Lung (tissue), 12 donors: Measurements from ENCODE around the gene SNRPB2. TPM values are rescaled to one million over a fixed set of nuclear protein-coding genes. Genes with fewer than 3 reads are reported as not detected.
A peak's percentile ranks its signal among the peaks of the same experiment; 100 is the strongest.

Experiments
- ATAC-seq: fragments of 200-7000 bp; cut with Tn5 transposase; one replicate; pipeline ENCODE4 v1.9.1; 2020; ENCODE audit warnings: moderate number of reproducible peaks; ENCODE audit not compliant: insufficient read depth, low FRiP score
- DNase-seq, 3 donors: peaks; one replicate each; pipeline ENCODE4 v3.0.0-alpha.2; 2013 to 2017
- H3K27ac ChIP-seq, 2 donors: one replicate each; pipeline ENCODE4 v1.5.1; 2013; ENCODE audit warnings: mild to moderate bottlenecking in 2 of 2, moderate library complexity in 2 of 2, control low read depth in 1 of 2, inconsistent platforms in 1 of 2, low read depth in 1 of 2, low read length in 1 of 2
- H3K27me3 ChIP-seq, 3 donors: one replicate each; pipeline ENCODE4 v1.5.1; 2013; ENCODE audit warnings: low read length in 2 of 3; ENCODE audit not compliant: control insufficient read depth in 3 of 3, insufficient read depth in 3 of 3
- H3K36me3 ChIP-seq, 4 donors: one replicate each; pipeline ENCODE4 v1.5.1; 2013; ENCODE audit warnings: low read length in 4 of 4, mild to moderate bottlenecking in 1 of 4, moderate library complexity in 1 of 4; ENCODE audit not compliant: control insufficient read depth in 4 of 4, insufficient read depth in 4 of 4
- H3K4me1 ChIP-seq, 5 donors: one replicate each; pipeline ENCODE4 v1.5.1; 2013; ENCODE audit warnings: low read length in 5 of 5, mild to moderate bottlenecking in 2 of 5, moderate library complexity in 1 of 5; ENCODE audit not compliant: control insufficient read depth in 5 of 5, insufficient read depth in 5 of 5
- H3K4me3 ChIP-seq: one replicate; pipeline ENCODE4 v1.5.1; 2013; ENCODE audit warnings: mild to moderate bottlenecking, control low read depth, moderate library complexity
- H3K9ac ChIP-seq, 2 donors: one replicate each; pipeline ENCODE4 v1.5.1; 2013; ENCODE audit warnings: low read length in 2 of 2, control low read depth in 1 of 2; ENCODE audit not compliant: insufficient read depth in 1 of 2
- H3K9me3 ChIP-seq, 4 donors: one replicate each; pipeline ENCODE4 v1.5.1; 2013; ENCODE audit warnings: low read length in 3 of 4, mild to moderate bottlenecking in 1 of 4, moderate library complexity in 1 of 4; ENCODE audit not compliant: control insufficient read depth in 4 of 4, insufficient read depth in 3 of 4
- WGBS, 2 donors: extraction: QIAGEN DNeasy Blood & Tissue Kit; methylation state at CpG; one replicate each; pipeline ENCODE4 v1.1.7; 2013; 5-methylcytosine and 5-hydroxymethylcytosine counted together
- polyA plus RNA-seq, 2 donors: library from polyadenylated mRNA; stranded (reverse); fragments of 200-250 nt; gene quantifications; one replicate each; pipeline ENCODE4 v1.2.1, GENCODE V29; 2013
- total RNA-seq, 2 donors: library from RNA; depleted of rRNA in 1 of 2; stranded (reverse); fragments of >200 nt in 1 of 2; gene quantifications; one replicate each; pipeline ENCODE4 v1.2.1, GENCODE V29; 2014 to 2021
- TF ChIP-seq, protein P1 (sequence below): IDR thresholded peaks from 2 replicates; pipeline ENCODE4 v1.5.1; 2012; ENCODE audit warnings: mild to moderate bottlenecking; ENCODE audit errors: control extremely low read depth, extremely low read depth
- donor health status: control.
- donor health status: control.
- donor health status: Bipolar disorder and iron deficiency.
- donor health status: healthy.
- donor health status: DM: yes; HTN: yes; CAD: no.

Gene SNRPB2
- total and polyA plus RNA-seq, 4 donors = 36.4 to 67.2 (median 52.3) TPM

DNA sequence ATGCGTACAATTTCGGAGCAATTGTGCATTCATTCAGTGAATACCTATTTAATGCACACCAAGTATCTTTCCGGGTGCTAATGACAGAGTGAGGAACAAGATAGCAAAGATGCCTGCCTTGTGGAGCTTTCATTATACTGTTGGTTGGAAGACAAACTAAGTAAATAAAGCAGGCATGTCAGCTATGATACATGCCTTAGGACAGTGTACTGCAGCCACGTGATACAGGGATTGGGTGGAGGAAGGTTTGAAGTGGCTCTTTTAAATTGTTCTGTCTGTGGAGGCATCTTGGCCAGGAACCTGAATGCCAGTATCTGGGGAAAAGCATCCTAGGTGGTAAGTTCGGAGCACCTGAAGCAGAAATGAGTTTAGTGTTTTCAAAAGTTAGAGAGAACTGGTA, 15.4 kb downstream of the SNRPB2 start:
- Histone ChIP-seq H3K27me3 (peaks cover 0 to 3% (median 2%) of the 10 kb centered on the region in 3 donors), H3K9me3 (no peaks in the 10 kb centered on the region), H3K4me3 (no peak overlapping the region), H3K9ac (no peak overlapping the region), H3K36me3 (peaks cover 2 to 9% (median 4%) of the 10 kb centered on the region in 4 donors), H3K27ac (no peak overlapping the region), H3K4me1 (no peaks in the 10 kb centered on the region)
- DNase-seq (no peak), ATAC-seq (no peak)
- 81 to 85% methylated on average over 5 of the region's 5 CpGs for WGBS, 2 donors
- TF ChIP-seq, protein P1, sequence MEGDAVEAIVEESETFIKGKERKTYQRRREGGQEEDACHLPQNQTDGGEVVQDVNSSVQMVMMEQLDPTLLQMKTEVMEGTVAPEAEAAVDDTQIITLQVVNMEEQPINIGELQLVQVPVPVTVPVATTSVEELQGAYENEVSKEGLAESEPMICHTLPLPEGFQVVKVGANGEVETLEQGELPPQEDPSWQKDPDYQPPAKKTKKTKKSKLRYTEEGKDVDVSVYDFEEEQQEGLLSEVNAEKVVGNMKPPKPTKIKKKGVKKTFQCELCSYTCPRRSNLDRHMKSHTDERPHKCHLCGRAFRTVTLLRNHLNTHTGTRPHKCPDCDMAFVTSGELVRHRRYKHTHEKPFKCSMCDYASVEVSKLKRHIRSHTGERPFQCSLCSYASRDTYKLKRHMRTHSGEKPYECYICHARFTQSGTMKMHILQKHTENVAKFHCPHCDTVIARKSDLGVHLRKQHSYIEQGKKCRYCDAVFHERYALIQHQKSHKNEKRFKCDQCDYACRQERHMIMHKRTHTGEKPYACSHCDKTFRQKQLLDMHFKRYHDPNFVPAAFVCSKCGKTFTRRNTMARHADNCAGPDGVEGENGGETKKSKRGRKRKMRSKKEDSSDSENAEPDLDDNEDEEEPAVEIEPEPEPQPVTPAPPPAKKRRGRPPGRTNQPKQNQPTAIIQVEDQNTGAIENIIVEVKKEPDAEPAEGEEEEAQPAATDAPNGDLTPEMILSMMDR = no peak

DNA sequence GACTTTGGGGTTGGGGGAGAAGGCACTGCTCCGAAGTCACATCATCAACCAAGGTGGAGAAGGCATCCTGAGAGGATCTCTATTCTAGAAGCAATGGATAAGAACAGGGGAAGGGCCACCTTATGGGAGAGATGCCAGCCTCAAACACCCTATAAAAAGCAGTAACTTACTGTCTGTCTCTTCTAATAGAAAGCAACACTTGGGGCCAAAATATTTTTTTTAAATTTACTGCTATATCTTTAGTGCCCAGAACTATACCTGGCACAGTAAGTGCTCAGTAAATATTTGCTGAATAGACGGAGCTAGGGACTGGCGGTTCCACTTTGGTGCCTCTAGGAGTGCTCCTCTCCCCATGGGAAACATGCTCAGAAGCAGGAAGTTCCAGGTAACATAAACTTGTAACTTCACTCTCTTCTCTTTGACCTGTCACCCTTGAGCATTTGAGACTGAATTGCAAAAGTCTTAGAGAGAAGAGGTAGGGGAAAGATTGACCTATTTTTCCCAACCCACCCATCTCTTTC, 17.5 kb downstream of the SNRPB2 start:
- DNase-seq (peak in 1 of 3 donors; percentile 5), ATAC-seq (peak; percentile 77)
- no peaks in the 10 kb centered on the region for H3K9me3 ChIP-seq
- 58 to 79% methylated on average over 3 of the region's 3 CpGs for WGBS, 2 donors
- no peak overlapping the region for H3K4me3 ChIP-seq
- H3K9ac ChIP-seq = no peak overlapping the region
- peaks cover 0 to 7% (median 3%) of the 10 kb centered on the region in 3 donors for H3K27me3 ChIP-seq
- no peak overlapping the region for H3K27ac ChIP-seq
- H3K4me1 ChIP-seq = no peaks in the 10 kb centered on the region
- no peaks in the 10 kb centered on the region for H3K36me3 ChIP-seq
- TF ChIP-seq, protein P1 = no peak

DNA sequence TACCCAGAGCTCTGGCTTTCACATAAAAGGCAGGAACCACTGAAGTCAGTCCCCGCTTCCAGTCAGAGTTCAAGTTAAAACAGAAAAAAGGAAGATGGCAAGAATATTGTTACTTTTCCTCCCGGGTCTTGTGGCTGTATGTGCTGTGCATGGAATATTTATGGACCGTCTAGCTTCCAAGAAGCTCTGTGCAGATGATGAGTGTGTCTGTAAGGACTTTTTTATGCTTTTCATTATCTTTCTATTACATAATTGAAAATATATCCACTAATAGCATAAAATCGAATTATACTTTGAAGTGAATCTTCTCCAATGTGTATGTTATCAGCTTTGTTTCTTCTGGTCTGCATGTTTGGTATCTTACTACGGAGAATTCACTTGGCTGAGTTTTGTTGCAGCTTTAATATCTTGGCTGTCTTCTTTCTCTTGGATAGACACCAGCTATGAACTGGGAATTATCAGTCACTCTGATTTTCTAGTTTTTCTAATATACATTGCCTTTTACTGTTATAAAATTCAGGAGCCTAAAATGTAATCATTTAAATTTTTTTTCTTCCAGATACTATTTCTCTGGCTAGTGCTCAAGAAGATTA, 18.6 kb downstream of the SNRPB2 start, which contains the start of gene OTOR:
TSS of gene OTOR (plus strand) at position 51 of the 593 bp plus-strand sequence. CDS start at position 95, 44 bp downstream.
- Histone ChIP-seq H3K36me3 (no peaks in the 10 kb centered on the region), H3K4me3 (no peak within 1 kb of the TSS), H3K9me3 (no peaks in the 10 kb centered on the region), H3K4me1 (no peaks in the 10 kb centered on the region), H3K27ac (no peak within 1 kb of the TSS), H3K9ac (no peak within 1 kb of the TSS), H3K27me3 (peaks cover 0 to 8% (median 7%) of the 10 kb centered on the region in 3 donors)
- no peak for ATAC-seq
- WGBS, 2 donors = 81 to 87% methylated on average over 5 of the region's 5 CpGs
- DNase-seq = peak in 1 of 3 donors; percentile 26
- TF ChIP-seq, protein P1 = no peak
